DOHH2 (cell line): ENCODE measurements around the gene PSRC1.

Experiments used
- H3F3A ChIP-seq: fragments of 200-600 bp; sonication (generic), shearing (Covaris generic); 2 replicates; pipeline ENCODE4 v1.6.0; 2016; ENCODE audit warnings: antibody characterized with exemption, mild to moderate bottlenecking; ENCODE audit not compliant: control insufficient read depth, insufficient read depth
- H3K27ac ChIP-seq: fragments of 200-600 bp; sonication (generic); 2 replicates; pipeline ENCODE4 v1.5.1; 2014; ENCODE audit warnings: low read depth, mild to moderate bottlenecking, low read length, moderate library complexity
- H3K27me3 ChIP-seq: fragments of 200-600 bp; sonication (generic); 2 replicates; pipeline ENCODE4 v1.6.1; 2014; ENCODE audit warnings: mild to moderate bottlenecking, low read length, mixed read lengths; ENCODE audit not compliant: control insufficient read depth
- H3K36me3 ChIP-seq: fragments of 200-600 bp; sonication (generic); 2 replicates; pipeline ENCODE4 v1.6.1; 2014; ENCODE audit warnings: mild to moderate bottlenecking, low read length, moderate library complexity, mixed read lengths; ENCODE audit not compliant: control insufficient read depth
- H3K4me1 ChIP-seq: fragments of 200-600 bp; sonication (generic); 2 replicates; pipeline ENCODE4 v1.6.1; 2014; ENCODE audit warnings: mild to moderate bottlenecking, low read length, mixed read lengths; ENCODE audit not compliant: control insufficient read depth
- H3K4me2 ChIP-seq: fragments of 200-600 bp; sonication (generic); 2 replicates; pipeline ENCODE4 v1.6.0; 2014; ENCODE audit warnings: mild to moderate bottlenecking, low read length, moderate library complexity
- H3K4me3 ChIP-seq: fragments of 200-600 bp; sonication (generic); 2 replicates; pipeline ENCODE4 v1.5.1; 2014; ENCODE audit warnings: mild to moderate bottlenecking, low read length, mixed read lengths
- H3K79me2 ChIP-seq: fragments of 200-600 bp; sonication (generic); 2 replicates; pipeline ENCODE4 v1.6.1; 2014; ENCODE audit warnings: mild to moderate bottlenecking, low read length, mixed read lengths; ENCODE audit not compliant: control insufficient read depth
- H3K9me2 ChIP-seq: fragments of 200-600 bp; sonication (generic); replicated peaks from 2 replicates; pipeline ENCODE4 v1.6.1; 2014; ENCODE audit warnings: mild to moderate bottlenecking, low read length, mixed read lengths; ENCODE audit not compliant: control insufficient read depth
- H3K9me3 ChIP-seq: fragments of 200-600 bp; sonication (generic); 2 replicates; pipeline ENCODE4 v1.6.1; 2014; ENCODE audit warnings: antibody characterized with exemption, low read length, mixed read lengths; ENCODE audit not compliant: control insufficient read depth, insufficient read depth
- H4K20me1 ChIP-seq: fragments of 200-600 bp; sonication (generic); 2 replicates; pipeline ENCODE4 v1.6.0; 2014; ENCODE audit warnings: low read depth, mild to moderate bottlenecking, antibody characterized with exemption, low read length, moderate library complexity; ENCODE audit not compliant: control insufficient read depth, insufficient read depth
- CTCF ChIP-seq: fragments of 200-600 bp; sonication (generic); IDR thresholded peaks from one replicate; pipeline ENCODE4 v1.5.1; 2014; ENCODE audit warnings: antibody characterized with exemption, mild to moderate bottlenecking, low read depth, low read length; ENCODE audit not compliant: poor library complexity, severe bottlenecking
- EZH2phosphoT487 ChIP-seq: fragments of 200-600 bp; sonication (generic); IDR thresholded peaks from 2 replicates; pipeline ENCODE4 v1.6.1; 2017; ENCODE audit warnings: borderline replicate concordance, mild to moderate bottlenecking, antibody characterized with exemption, low read length, moderate library complexity, mixed read lengths

Gene PSRC1

GRCh38 chr1:109315288-109315687 is 32.3 kb upstream of the PSRC1 start:
- H3K79me2 ChIP-seq: no peaks in the 10 kb centered on the region
- no peaks in the 10 kb centered on the region for H3K9me2 ChIP-seq
- no peak overlapping the region for H3K4me2 ChIP-seq
- no peaks in the 10 kb centered on the region for H4K20me1 ChIP-seq
- H3K27ac ChIP-seq: no peak overlapping the region
- 0 out of 2 replicates have a peak, but pooled peaks cover 3% of the 10 kb centered on the region for H3K36me3 ChIP-seq
- TF ChIP-seq CTCF (no peak), EZH2phosphoT487 (no peak)
- no peaks in the 10 kb centered on the region for H3K9me3 ChIP-seq
- no peaks in the 10 kb centered on the region for H3K4me1 ChIP-seq
- H3F3A ChIP-seq: no peaks in the 10 kb centered on the region; the same call in 1 of the 2 replicates
- no peak overlapping the region for H3K4me3 ChIP-seq
- H3K27me3 ChIP-seq: no peaks in the 10 kb centered on the region

GRCh38 chr1:109314795-109315194 is 31.9 kb upstream of the PSRC1 start:
- Histone ChIP-seq H3K4me2 (no peak overlapping the region), H3K4me1 (no peaks in the 10 kb centered on the region), H3K4me3 (no peak overlapping the region), H3K27me3 (no peaks in the 10 kb centered on the region), H3K9me2 (no peaks in the 10 kb centered on the region), H3F3A (no peaks in the 10 kb centered on the region; the same call in 1 of the 2 replicates), H3K9me3 (no peaks in the 10 kb centered on the region), H4K20me1 (no peaks in the 10 kb centered on the region), H3K79me2 (no peaks in the 10 kb centered on the region), H3K27ac (no peak overlapping the region), H3K36me3 (0 out of 2 replicates have a peak, but pooled peaks cover 3% of the 10 kb centered on the region)
- no peak for TF ChIP-seq CTCF

- Histone ChIP-seq H3K4me2 (no peak overlapping the region), H3K9me2 (no peaks in the 10 kb centered on the region), H4K20me1 (no peaks in the 10 kb centered on the region), H3K9me3 (no peaks in the 10 kb centered on the region), H3K27me3 (no peaks in the 10 kb centered on the region), H3K4me3 (no peak overlapping the region), H3F3A (peaks cover 8% of the 10 kb centered on the region; the same call in 1 of the 2 replicates), H3K27ac (no peak overlapping the region), H3K79me2 (no peaks in the 10 kb centered on the region), H3K4me1 (peaks cover 13% of the 10 kb centered on the region), H3K36me3 (0 out of 2 replicates have a peak, but pooled peaks cover 3% of the 10 kb centered on the region)
- no peak for TF ChIP-seq EZH2phosphoT487
- TF ChIP-seq CTCF: no peak
Observed at GRCh38 chr1:109312978-109313775, 30.2 kb upstream of the PSRC1 start.
